Dendritic cell treated with granulocyte-macrophage colony-stimulating factor and Interleukin-4, amounts not matched to agents 40 ng/mL and 50 ng/mL, for 4 days (primary cell): ENCODE measurements around the gene EHD1.

Experiments used
- H3K27ac Mint-ChIP-seq: one replicate; pipeline ENCODE4 v1.8.0; 2022; ENCODE audit warnings: mild to moderate bottlenecking, mixed read lengths
- H3K27me3 Mint-ChIP-seq: one replicate; pipeline ENCODE4 v1.8.0; 2022; ENCODE audit warnings: mild to moderate bottlenecking, mixed read lengths
- H3K36me3 Mint-ChIP-seq: one replicate; pipeline ENCODE4 v1.8.0; 2022; ENCODE audit warnings: low read depth, mixed read lengths
- H3K4me1 Mint-ChIP-seq: one replicate; pipeline ENCODE4 v1.8.0; 2022; ENCODE audit warnings: low read depth, mixed read lengths
- H3K4me3 Mint-ChIP-seq: one replicate; pipeline ENCODE4 v1.8.0; 2022; ENCODE audit warnings: mild to moderate bottlenecking, moderate library complexity, mixed read lengths
- H3K9me3 Mint-ChIP-seq: one replicate; pipeline ENCODE4 v1.8.0; 2022; ENCODE audit warnings: mixed read lengths
- intact Hi-C: fragments of 100-400 bp; cut with micrococcal nuclease; formaldehyde crosslinking; loops from one replicate; pipeline ENCODE4 v1.15.0; 2022

The EHD1 gene

DNA sequence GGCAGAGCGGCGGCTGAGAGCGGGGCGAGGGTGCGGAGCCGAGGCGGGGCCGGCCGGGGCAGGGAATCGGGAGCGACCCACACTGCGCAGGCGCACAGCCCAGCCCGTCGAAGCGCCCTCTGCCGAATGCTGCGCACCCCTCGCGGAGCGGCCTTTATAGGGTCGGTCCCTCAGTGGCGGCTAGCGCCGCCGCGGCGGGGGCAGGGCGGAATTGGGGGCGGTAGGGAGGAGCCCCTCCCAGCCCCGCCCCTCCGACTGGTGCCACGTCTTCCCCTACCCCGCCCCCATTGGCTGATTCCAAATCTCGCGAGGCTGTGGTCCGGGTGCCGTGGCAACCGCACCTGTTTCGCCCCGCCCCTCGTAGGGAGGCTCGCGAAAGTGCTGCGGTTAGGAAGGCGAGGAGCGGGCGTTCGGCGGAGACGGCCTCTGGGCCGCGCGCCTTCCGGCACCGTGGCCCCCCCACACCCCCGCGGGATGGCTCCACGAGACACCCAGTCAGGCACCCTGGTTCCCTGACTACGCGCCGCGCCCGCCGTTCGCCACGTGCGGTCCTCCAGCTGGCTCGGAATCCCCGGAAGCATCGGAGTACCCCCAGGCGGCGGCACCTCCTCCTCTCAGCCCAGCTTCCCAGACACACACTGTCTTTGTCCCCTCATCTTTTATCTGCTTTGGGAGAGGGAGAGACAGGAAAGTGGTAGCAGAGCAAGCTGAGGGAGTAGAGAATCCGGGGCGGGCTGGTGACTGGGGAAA, at the start of gene EHD1:
EHD1 (minus strand) TSS at position 128 of the 750 bp plus-strand sequence. CDS start 157 bp downstream, outside the sequence.
- H3K27me3 Mint-ChIP-seq = peaks cover 32% of the 10 kb centered on the region
- intact Hi-C loops = loop anchor here (1.0 to 2.0 kb wide), 2 partner anchors 18 to 39 kb away; partner anchors contain the start of gene ATG2A
- no peaks in the 10 kb centered on the region for H3K9me3 Mint-ChIP-seq
- H3K36me3 Mint-ChIP-seq = peaks cover 33% of the 10 kb centered on the region
- H3K4me1 Mint-ChIP-seq = peaks cover 78% of the 10 kb centered on the region
- H3K27ac Mint-ChIP-seq = peak within 1 kb of the TSS; percentile 90
- H3K4me3 Mint-ChIP-seq = peak within 1 kb of the TSS; percentile 75

DNA sequence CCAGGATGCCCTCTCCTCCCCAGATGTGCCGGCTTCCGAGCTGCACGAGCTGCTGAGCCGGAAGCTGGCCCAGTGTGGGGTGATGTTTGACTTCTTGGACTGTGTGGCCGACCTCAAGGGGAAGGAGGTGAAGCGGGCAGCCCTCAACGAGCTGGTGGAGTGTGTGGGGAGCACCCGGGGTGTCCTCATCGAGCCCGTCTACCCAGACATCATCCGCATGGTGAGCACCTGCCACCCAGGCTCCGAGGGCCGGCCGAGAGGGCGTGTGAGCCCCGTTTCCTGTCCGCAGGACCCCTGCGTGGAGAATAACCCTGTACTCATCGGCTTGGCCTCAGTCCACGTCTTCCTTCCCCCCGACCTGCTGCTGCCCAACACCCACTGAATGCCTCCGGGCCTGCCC, 48.3 kb upstream of the EHD1 start:
- H3K4me1 Mint-ChIP-seq = peaks cover 20% of the 10 kb centered on the region
- intact Hi-C loops = no loop called here
- no peak overlapping the region for H3K4me3 Mint-ChIP-seq
- no peaks in the 10 kb centered on the region for H3K9me3 Mint-ChIP-seq
- peaks cover 9% of the 10 kb centered on the region for H3K27me3 Mint-ChIP-seq
- no peak overlapping the region for H3K27ac Mint-ChIP-seq
- H3K36me3 Mint-ChIP-seq = peaks cover 70% of the 10 kb centered on the region

- Mint-ChIP-seq H3K4me1 (peaks cover 20% of the 10 kb centered on the region), H3K9me3 (no peaks in the 10 kb centered on the region), H3K27ac (peak overlapping the region; percentile 98), H3K36me3 (peaks cover 61% of the 10 kb centered on the region), H3K4me3 (peak overlapping the region; percentile 99), H3K27me3 (peaks cover 9% of the 10 kb centered on the region)
- intact Hi-C loops = loop anchor here (1.0 to 2.0 kb wide), 3 partner anchors 8 to 101 kb away; partner anchors contain the start of genes ATG2A and SNX15
Measured at GRCh38 chr11:64925536-64926436, 47.4 kb upstream of the EHD1 start.

DNA sequence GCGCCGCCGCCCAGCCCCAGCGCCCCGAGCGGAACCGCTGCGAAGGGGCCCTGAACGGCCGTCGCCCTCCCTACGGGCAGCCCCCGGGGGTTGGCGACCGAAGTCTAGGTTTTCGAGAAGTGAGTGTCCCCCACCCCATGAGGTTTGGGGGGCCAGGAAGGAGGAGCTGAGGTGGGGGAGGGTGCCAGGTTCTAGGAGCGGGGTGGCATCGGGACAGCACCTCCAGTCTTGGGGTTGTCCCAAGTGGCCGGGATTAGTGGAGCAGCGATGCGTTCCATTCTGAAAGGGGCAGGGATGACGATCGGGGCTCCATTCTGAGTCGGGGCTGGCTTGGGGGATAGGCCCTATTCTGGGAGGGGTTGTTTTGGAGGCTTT, 46.5 kb upstream of the EHD1 start:
- intact Hi-C loops = loop anchor here (1.0 to 2.0 kb wide), 3 partner anchors 8 to 102 kb away; partner anchors contain the start of genes ATG2A and SNX15
- Mint-ChIP-seq H3K9me3 (no peaks in the 10 kb centered on the region), H3K4me3 (peak overlapping the region; percentile 99), H3K36me3 (peaks cover 52% of the 10 kb centered on the region), H3K4me1 (peaks cover 20% of the 10 kb centered on the region), H3K27ac (peak overlapping the region; percentile 98), H3K27me3 (peaks cover 9% of the 10 kb centered on the region)

GRCh38 chr11:64923944-64924909, 45.8 kb upstream of the EHD1 start, which contains the start of gene PPP2R5B:
TSS of gene PPP2R5B (plus strand) at chr11:64924689. CDS start at chr11:64925735, 1,046 bp downstream.
- Mint-ChIP-seq H3K4me3 (peak within 1 kb of the TSS; percentile 99), H3K27me3 (peaks cover 9% of the 10 kb centered on the region), H3K4me1 (peaks cover 20% of the 10 kb centered on the region), H3K36me3 (peaks cover 45% of the 10 kb centered on the region), H3K27ac (peak within 1 kb of the TSS; percentile 98), H3K9me3 (no peaks in the 10 kb centered on the region)
- intact Hi-C loops = loop anchor here (2.0 kb wide), 2 partner anchors 77 to 103 kb away; partner anchors contain the start of gene SNX15

DNA sequence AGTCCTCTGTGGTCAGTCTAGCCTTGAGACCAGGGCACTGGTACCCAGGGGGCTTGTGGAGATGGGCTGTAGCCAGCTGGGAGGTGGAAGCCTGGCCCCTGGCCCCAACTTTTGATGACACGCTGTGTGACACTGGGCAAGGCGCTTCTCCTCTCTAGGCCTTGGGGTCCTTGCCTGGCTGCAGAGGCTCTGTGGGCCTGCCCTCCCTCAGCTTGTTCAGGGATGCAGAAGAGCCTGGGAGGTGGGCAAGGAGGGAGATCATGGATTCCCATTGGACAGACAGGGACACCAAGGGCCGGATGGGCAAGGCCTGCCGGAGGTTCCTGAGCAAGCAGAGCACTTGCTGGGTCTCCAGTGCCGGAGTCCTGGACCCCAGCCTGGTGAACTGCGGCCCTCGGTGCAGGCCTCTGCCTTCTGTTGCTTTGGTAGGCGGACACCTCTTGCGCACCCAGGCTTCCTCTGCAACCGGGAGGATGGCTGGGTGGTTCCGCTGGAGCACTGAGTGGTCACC, 44.8 kb upstream of the EHD1 start:
- no peaks in the 10 kb centered on the region for H3K9me3 Mint-ChIP-seq
- peaks cover 9% of the 10 kb centered on the region for H3K27me3 Mint-ChIP-seq
- no peak overlapping the region for H3K27ac Mint-ChIP-seq
- peaks cover 20% of the 10 kb centered on the region for H3K4me1 Mint-ChIP-seq
- intact Hi-C loops = no loop called here
- peaks cover 35% of the 10 kb centered on the region for H3K36me3 Mint-ChIP-seq
- H3K4me3 Mint-ChIP-seq = no peak overlapping the region

- Mint-ChIP-seq H3K4me3 (no peak overlapping the region), H3K9me3 (no peaks in the 10 kb centered on the region), H3K4me1 (peaks cover 32% of the 10 kb centered on the region), H3K36me3 (peaks cover 21% of the 10 kb centered on the region), H3K27me3 (peaks cover 9% of the 10 kb centered on the region), H3K27ac (peak overlapping the region; percentile 19)
- intact Hi-C loops = no loop called here
Measured at GRCh38 chr11:64921384-64921783, 43.0 kb upstream of the EHD1 start.

DNA sequence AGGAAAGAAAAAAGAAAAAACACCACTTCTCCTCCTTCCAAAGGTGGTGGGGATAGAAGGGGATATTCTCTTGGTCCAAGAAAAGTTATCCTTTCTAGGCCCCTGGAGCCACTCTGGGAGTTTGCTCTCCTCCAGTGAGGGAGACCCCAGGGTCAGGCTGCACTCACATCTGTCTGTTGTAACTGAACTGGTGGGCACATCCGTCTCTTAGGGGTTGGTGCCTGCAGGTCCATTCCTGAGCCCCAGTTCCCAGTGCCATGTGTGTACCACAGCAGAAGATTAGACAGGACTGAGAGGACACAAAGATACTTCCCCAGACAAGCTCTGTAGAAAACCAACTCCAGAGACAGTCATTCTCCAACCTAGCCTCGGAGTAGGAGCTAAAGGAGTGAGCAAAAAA, 41.7 kb upstream of the EHD1 start:
- intact Hi-C loops = no loop called here
- peaks cover 34% of the 10 kb centered on the region for H3K4me1 Mint-ChIP-seq
- H3K9me3 Mint-ChIP-seq = no peaks in the 10 kb centered on the region
- H3K27me3 Mint-ChIP-seq = peaks cover 3% of the 10 kb centered on the region
- H3K4me3 Mint-ChIP-seq = no peak overlapping the region
- H3K27ac Mint-ChIP-seq = no peak overlapping the region
- peaks cover 17% of the 10 kb centered on the region for H3K36me3 Mint-ChIP-seq

GRCh38 chr11:64919627-64920026, 41.2 kb upstream of the EHD1 start:
- intact Hi-C loops = loop anchor here (10.0 kb wide), 1 partner anchor 195 kb away; the partner anchor contains the start of genes TM7SF2 and ZNHIT2
- Mint-ChIP-seq H3K27me3 (no peaks in the 10 kb centered on the region), H3K4me3 (no peak overlapping the region), H3K27ac (no peak overlapping the region), H3K4me1 (peaks cover 33% of the 10 kb centered on the region), H3K36me3 (peaks cover 14% of the 10 kb centered on the region), H3K9me3 (no peaks in the 10 kb centered on the region)

- peaks cover 24% of the 10 kb centered on the region for H3K36me3 Mint-ChIP-seq
- H3K4me1 Mint-ChIP-seq = peaks cover 27% of the 10 kb centered on the region
- H3K4me3 Mint-ChIP-seq = peak overlapping the region; percentile 92
- no peaks in the 10 kb centered on the region for H3K27me3 Mint-ChIP-seq
- peak overlapping the region; percentile 84 for H3K27ac Mint-ChIP-seq
- intact Hi-C loops = loop anchor here (10.0 kb wide), 1 partner anchor 197 kb away; the partner anchor contains the start of genes TM7SF2 and ZNHIT2
- H3K9me3 Mint-ChIP-seq = no peaks in the 10 kb centered on the region
Measured at GRCh38 chr11:64918017-64918416, 39.6 kb upstream of the EHD1 start.

DNA sequence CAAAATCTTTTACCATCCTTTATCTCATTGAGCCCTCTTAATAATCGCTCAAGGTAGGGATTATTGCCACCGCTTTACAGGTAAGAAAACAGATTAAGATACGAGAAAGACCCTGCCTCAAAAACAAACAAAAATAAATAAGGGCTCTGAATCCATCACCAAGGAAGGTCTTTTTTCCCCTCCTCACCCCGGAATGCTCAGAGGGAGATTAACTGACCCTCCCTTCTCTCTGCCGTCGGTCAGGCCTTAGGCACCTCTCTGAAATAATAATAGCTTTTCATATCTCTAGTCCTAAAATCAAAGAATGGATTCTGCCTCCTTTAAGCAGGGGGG, 39.2 kb upstream of the EHD1 start:
- H3K27ac Mint-ChIP-seq = peak overlapping the region; percentile 84
- peak overlapping the region; percentile 92 for H3K4me3 Mint-ChIP-seq
- H3K9me3 Mint-ChIP-seq = no peaks in the 10 kb centered on the region
- no peaks in the 10 kb centered on the region for H3K27me3 Mint-ChIP-seq
- H3K36me3 Mint-ChIP-seq = peaks cover 28% of the 10 kb centered on the region
- H3K4me1 Mint-ChIP-seq = peaks cover 27% of the 10 kb centered on the region
- intact Hi-C loops = loop anchor here (1.0 to 10.0 kb wide), 4 partner anchors 8 to 197 kb away; partner anchors contain the start of genes SNX15, TM7SF2 and ZNHIT2

GRCh38 chr11:64916775-64917662, 38.6 kb upstream of the EHD1 start, which contains the start of gene ATG2A:
TSS of gene ATG2A (minus strand) at chr11:64917209. CDS start at chr11:64917135, 74 bp downstream.
- H3K36me3 Mint-ChIP-seq = peaks cover 34% of the 10 kb centered on the region
- no peaks in the 10 kb centered on the region for H3K9me3 Mint-ChIP-seq
- H3K27ac Mint-ChIP-seq = peak within 1 kb of the TSS; percentile 84
- peaks cover 27% of the 10 kb centered on the region for H3K4me1 Mint-ChIP-seq
- intact Hi-C loops = loop anchor here (1.0 to 10.0 kb wide), 4 partner anchors 8 to 198 kb away; partner anchors contain the start of genes SNX15, TM7SF2 and ZNHIT2
- H3K4me3 Mint-ChIP-seq = peak within 1 kb of the TSS; percentile 92
- H3K27me3 Mint-ChIP-seq = no peaks in the 10 kb centered on the region
